Measurements from ENCODE around the gene HIP1R.
"Not testable (repeated sequence)": the region's sequence is repeated elsewhere in the genome, so short reads cannot be mapped to it uniquely, and the experiment has no call there.

The HIP1R gene

GRCh38 chr12:122878780-122879612, 43.7 kb downstream of the HIP1R start:
- DNase-seq = peak; percentile 82

DNA sequence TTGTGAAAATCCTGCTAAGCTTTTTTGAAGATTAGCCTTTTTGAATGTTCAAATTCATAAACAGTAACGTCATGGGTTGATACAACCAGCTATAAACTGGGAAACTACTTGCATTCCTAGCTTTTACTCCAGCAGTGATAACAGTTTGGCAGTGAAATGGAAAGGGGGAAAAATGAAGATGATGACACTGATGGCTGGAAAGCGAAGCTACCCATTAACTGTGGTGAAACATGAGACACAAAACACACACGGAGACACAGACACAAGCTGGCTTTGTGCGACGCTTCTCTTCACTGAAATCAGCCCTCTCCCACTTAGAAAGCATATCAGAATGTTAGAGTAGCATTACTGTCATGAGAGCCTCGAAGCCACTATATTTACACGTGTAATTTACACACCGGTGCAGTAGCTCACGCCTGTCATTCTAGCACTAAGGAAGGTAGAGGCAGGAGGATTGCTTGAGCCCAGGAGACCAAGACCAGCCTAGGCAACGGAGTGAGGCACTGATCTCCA, 45.0 kb downstream of the HIP1R start:
- DNase-seq = no peak

GRCh38 chr12:122880668-122881067, 45.4 kb downstream of the HIP1R start:
- DNase-seq = no peak

DNA sequence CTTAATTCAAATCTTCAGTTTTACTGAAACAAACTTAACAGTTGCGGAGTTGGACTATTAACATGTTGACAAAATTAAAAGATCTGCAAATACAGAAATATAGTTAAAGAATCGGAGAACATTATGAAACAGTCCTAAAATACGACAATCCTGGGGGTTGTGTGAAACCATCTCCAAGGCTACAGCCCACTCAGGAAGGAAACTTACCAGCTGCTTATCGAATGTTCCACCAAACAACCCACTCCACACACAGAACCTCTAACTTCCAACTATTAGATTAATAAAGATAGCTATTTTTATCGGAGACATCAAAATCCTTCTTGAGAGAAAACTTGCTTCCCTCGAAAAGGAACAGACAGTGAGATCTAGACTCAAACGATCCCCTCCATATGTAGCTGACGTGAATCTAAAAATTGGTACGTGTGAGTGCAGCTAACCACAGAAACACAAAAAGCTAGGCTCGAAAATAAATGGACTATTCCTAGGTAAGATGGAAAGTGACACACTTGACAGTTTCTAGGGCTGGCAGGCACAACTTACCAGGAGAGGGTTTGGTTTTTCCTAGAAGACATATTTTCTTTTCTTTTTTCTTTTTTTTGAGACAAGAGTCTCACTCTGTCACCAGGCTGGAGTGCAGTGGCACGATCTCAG, 47.8 kb downstream of the HIP1R start:
- DNase-seq = no peak

GRCh38 chr12:122884091-122884826, 49.0 kb downstream of the HIP1R start:
- no peak for DNase-seq

GRCh38 chr12:122884860-122885259, 49.6 kb downstream of the HIP1R start:
- DNase-seq = no peak

- DNase-seq = no peak
These were observed 50.9 kb downstream of the HIP1R start for GRCh38 chr12:122886161-122886560.

- peak; percentile 92 for DNase-seq
These were observed 51.9 kb downstream of the HIP1R start for GRCh38 chr12:122886851-122887818.

GRCh38 chr12:122887819-122888212, 52.6 kb downstream of the HIP1R start:
- DNase-seq = no peak

DNA sequence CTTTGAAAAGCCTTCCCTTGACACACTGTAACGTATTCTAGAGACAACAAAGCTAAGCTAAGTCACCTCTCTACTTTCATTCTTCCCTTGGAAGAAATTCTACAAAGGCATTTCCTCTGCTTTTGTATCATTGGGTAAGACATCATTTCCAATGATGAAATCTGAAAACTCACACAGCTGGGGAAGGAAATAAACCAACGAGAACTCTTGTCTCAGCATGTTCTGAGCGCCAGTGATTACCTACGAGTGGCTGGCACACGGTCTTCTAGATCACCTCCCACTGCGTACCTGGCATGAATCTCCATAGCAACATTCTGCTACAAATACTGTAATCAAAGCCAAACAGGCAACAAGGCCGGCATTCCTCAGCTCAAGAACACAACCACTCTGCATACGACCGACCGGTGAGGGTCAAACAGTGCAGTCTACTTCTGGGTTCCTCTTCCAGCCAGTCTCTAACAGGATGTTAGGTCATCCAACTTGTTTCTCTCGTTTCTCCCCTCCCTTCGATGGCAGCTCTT, 53.0 kb downstream of the HIP1R start:
- peak; percentile 91 for DNase-seq

GRCh38 chr12:122889761-122890520, 54.7 kb downstream of the HIP1R start:
- DNase-seq = peak; percentile 48

DNA sequence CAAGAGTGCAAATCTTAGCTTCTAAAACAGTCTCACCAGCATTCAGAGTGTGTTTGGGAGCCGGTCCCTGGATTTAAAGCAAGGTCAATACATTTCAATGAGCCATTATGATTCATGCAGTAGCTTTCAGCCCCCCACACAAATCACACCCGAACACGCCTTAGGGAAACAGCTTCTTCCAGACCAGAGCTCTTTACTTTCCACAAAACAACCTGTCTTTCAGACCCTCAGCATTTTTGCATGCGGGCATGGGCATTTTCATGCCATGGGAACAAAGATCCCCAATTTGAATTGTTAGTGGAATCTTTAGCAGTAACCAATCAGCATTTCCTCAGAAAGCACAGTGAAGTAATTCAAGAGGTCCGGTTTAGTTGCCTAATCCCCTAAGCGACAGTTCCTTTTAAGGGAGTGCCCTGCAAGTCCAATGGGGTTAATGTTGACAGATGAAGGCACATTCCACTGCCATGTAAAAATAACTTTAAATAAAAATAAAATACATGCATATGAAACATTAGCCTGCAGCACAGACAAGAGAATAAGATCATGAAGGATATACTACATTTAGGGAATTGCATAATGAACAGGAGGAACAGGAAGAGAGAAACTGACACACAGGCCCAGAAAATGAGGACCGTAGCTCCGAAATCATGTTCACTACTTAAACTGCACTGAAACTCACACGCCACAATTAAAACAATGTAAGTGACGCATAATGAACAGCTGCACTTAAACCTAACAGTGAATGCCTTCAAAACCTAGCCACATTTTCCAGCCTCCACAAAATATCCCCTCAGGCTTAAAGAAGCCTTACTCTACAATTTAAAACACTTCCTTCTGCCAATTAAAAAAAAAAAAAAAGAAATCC, 56.6 kb downstream of the HIP1R start:
- no peak for DNase-seq

GRCh38 chr12:122892724-122893123, 57.5 kb downstream of the HIP1R start:
- not testable (repeated sequence) for DNase-seq

DNA sequence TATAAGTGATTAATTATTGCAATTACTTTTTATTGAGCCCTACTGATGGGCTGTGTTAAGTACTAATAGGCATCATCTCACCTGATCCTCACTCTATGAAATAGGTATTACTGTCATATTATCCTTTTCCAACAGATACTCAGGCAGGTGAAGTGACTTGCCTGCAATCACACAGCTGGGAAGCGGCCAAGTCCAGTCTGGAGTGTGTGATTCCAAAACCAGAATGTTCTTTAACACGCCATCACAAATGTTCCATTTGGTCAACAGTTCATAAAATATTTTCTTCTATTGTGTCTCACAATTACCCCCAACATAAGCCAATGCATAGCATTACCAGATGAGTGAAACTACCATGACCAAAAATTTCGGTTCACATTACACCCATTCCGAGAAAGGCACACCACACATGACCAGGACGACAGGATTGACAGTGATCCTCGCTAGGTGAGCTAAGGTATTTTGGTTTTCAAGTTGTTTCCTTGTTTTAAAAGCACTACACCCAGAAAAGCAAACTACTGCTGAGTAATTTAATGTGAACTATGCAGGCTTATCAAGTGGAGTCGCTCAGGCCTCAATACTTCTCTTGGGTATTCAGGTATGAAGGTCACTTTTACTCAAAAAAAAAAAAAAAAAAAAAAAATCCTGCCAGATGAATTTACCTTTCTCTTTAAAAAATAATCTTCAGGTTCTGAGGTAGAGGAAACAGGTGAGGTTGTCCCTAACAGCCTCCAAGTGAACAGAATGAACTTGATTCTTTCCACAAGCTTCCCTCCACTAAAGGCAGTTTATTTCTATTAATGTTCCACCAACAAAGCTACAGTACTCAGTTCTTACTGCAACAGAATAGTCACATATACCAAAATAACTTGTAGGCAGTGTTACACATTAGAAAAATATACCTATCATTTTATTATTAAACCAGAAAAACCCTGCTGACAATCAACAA, 58.2 kb downstream of the HIP1R start:
- DNase-seq = no peak

- DNase-seq = peak; percentile 54
These were observed 59.2 kb downstream of the HIP1R start for GRCh38 chr12:122894193-122895121.

DNA sequence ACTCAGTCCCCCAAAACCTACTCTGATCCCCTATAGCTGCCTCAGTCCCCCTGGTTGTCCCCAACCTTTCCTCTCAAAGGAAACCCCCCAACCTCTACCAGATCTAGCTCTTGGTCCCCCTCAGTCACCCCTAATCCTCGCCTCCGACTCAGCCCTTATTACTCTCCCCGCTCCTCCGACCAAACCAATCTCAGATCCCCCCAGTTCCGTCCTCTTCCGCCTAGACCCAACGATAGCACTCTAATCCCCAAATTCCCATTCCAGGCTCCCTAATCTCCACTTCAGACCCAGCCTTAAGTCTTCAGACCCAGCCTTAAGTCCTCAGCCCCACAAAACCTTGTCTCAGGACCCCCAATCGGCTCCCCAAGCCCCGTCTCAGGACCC, 60.1 kb downstream of the HIP1R start:
- no peak for DNase-seq

GRCh38 chr12:122895704-122896636, 60.7 kb downstream of the HIP1R start, which contains the start of gene VPS37B:
TSS of gene VPS37B (minus strand) at chr12:122896124. CDS start at chr12:122896062, 62 bp downstream.
- DNase-seq = peak; percentile 83

Measured in RPMI8226 (cell line).